Loucy (cell line): ENCODE measurements around the gene CYP3A4.
"Not testable (repeated sequence)": the region's sequence is repeated elsewhere in the genome, so short reads cannot be mapped to it uniquely, and the experiment has no call there.

ENCODE experiments used
- EZH2phosphoT487 ChIP-seq: fragments of 200-600 bp; IDR thresholded peaks from 2 replicates; pipeline ENCODE4 v1.6.1; 2018; ENCODE audit warnings: antibody characterized with exemption, mild to moderate bottlenecking, moderate library complexity, borderline replicate concordance
- TF ChIP-seq, protein P1 (sequence below): fragments of 200-600 bp; sonication (generic); conservative IDR thresholded peaks from 2 replicates; pipeline ENCODE4 v1.5.1; 2014; ENCODE audit warnings: mild to moderate bottlenecking, antibody characterized with exemption, low read length

DNA sequence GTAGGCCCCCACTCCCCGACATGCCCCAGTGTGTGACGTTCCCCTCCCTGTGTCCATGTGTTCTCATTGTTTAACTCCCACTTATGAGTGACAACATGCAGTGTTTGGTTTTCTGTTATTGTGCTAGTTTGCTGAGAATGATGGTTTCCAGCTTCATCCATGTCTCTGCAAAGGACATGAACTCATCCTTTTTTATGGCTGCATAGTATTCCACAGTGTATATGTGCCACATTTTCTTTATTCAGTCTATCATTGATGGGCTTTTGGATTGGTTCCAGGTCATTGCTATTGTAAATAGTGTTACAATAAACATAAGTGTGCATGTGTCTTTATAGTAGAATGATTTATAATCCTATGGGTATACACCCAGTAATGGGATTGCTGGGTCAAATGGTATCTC, 11.9 kb upstream of the CYP3A4 start:
- TF ChIP-seq, protein P1, sequence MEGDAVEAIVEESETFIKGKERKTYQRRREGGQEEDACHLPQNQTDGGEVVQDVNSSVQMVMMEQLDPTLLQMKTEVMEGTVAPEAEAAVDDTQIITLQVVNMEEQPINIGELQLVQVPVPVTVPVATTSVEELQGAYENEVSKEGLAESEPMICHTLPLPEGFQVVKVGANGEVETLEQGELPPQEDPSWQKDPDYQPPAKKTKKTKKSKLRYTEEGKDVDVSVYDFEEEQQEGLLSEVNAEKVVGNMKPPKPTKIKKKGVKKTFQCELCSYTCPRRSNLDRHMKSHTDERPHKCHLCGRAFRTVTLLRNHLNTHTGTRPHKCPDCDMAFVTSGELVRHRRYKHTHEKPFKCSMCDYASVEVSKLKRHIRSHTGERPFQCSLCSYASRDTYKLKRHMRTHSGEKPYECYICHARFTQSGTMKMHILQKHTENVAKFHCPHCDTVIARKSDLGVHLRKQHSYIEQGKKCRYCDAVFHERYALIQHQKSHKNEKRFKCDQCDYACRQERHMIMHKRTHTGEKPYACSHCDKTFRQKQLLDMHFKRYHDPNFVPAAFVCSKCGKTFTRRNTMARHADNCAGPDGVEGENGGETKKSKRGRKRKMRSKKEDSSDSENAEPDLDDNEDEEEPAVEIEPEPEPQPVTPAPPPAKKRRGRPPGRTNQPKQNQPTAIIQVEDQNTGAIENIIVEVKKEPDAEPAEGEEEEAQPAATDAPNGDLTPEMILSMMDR = not testable (repeated sequence)
- TF ChIP-seq EZH2phosphoT487 = not testable (repeated sequence)
